Parathyroid adenoma (tissue), 2 donors: ENCODE data around the gene WNT7A.

ENCODE experiments used
- H2AFZ ChIP-seq: fragments of 300-600 bp; sonication (generic); one replicate; pipeline ENCODE4 v1.7.0; 2017; ENCODE audit warnings: antibody characterized with exemption, mild to moderate bottlenecking
- H3K27ac ChIP-seq: fragments of 300-600 bp; sonication (generic); one replicate; pipeline ENCODE4 v1.7.0; 2017
- H3K27me3 ChIP-seq: fragments of 300-600 bp; sonication (generic); one replicate; pipeline ENCODE4 v1.7.0; 2017; ENCODE audit warnings: low read length; ENCODE audit not compliant: control insufficient read depth, insufficient read depth
- H3K36me3 ChIP-seq: fragments of 300-600 bp; sonication (generic); one replicate; pipeline ENCODE4 v1.7.0; 2017; ENCODE audit warnings: low read length; ENCODE audit not compliant: control insufficient read depth, insufficient read depth
- H3K4me1 ChIP-seq: fragments of 300-600 bp; sonication (generic); one replicate; pipeline ENCODE4 v1.7.0; 2017; ENCODE audit warnings: control low read depth
- H3K4me2 ChIP-seq: fragments of 300-600 bp; sonication (generic); one replicate; pipeline ENCODE4 v1.7.0; 2017; ENCODE audit warnings: low read length
- H3K4me3 ChIP-seq: fragments of 300-600 bp; sonication (generic); one replicate; pipeline ENCODE4 v1.7.0; 2017; ENCODE audit warnings: low read depth, low read length
- H3K79me2 ChIP-seq: fragments of 300-600 bp; sonication (generic); one replicate; pipeline ENCODE4 v1.7.0; 2017; ENCODE audit warnings: control low read depth
- H3K9ac ChIP-seq: fragments of 300-600 bp; sonication (generic); one replicate; pipeline ENCODE4 v1.7.0; 2017; ENCODE audit warnings: mild to moderate bottlenecking
- H3K9me3 ChIP-seq: fragments of 300-600 bp; sonication (generic); one replicate; pipeline ENCODE4 v1.7.0; 2017; ENCODE audit warnings: low read length; ENCODE audit not compliant: control insufficient read depth
- TF ChIP-seq, protein P1 (sequence below): fragments of 300-600 bp; sonication (generic); IDR thresholded peaks from one replicate; pipeline ENCODE4 v1.7.0; 2017; ENCODE audit warnings: antibody characterized with exemption, mild to moderate bottlenecking
- donor health status: primary hyperparathyroidism.

WNT7A gene

DNA sequence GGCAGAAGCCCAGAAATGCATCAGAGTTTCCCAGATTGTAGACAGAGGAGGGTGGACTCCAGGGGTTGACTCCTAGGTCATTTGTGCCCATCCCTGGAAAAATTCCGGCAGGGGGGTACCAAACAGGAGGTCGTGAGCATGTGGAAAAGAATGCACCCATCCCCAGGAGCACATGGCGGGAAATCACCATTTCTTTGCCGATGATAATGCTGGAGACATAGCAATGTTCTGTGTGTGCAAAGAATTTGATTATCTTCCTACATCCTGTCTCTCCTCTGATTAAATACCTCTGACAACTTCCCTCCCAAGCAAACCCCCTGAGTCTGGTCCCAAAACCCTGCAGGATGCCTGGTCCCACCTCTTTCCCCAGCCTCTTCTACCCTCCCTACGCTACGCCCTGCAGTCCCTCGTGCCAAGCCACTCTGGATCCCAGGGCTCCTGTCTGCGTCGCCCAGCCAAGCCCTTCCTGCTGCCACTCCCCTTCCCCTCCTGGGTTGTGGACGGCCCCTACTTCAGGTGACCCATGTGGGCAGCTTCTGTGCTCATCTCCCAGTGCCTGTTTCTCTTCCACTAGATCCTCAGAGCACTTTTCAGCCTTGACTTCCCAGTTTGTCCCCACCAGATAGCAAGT lies 15.8 kb downstream of the WNT7A start:
- TF ChIP-seq, protein P1, sequence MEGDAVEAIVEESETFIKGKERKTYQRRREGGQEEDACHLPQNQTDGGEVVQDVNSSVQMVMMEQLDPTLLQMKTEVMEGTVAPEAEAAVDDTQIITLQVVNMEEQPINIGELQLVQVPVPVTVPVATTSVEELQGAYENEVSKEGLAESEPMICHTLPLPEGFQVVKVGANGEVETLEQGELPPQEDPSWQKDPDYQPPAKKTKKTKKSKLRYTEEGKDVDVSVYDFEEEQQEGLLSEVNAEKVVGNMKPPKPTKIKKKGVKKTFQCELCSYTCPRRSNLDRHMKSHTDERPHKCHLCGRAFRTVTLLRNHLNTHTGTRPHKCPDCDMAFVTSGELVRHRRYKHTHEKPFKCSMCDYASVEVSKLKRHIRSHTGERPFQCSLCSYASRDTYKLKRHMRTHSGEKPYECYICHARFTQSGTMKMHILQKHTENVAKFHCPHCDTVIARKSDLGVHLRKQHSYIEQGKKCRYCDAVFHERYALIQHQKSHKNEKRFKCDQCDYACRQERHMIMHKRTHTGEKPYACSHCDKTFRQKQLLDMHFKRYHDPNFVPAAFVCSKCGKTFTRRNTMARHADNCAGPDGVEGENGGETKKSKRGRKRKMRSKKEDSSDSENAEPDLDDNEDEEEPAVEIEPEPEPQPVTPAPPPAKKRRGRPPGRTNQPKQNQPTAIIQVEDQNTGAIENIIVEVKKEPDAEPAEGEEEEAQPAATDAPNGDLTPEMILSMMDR = no peak
- Histone ChIP-seq H3K9ac (no peak overlapping the region), H3K79me2 (no peaks in the 10 kb centered on the region), H2AFZ (no peak overlapping the region), H3K4me3 (no peak overlapping the region), H3K9me3 (no peaks in the 10 kb centered on the region), H3K36me3 (no peaks in the 10 kb centered on the region), H3K4me2 (no peak overlapping the region), H3K27me3 (no peaks in the 10 kb centered on the region), H3K4me1 (no peaks in the 10 kb centered on the region), H3K27ac (no peak overlapping the region)

DNA sequence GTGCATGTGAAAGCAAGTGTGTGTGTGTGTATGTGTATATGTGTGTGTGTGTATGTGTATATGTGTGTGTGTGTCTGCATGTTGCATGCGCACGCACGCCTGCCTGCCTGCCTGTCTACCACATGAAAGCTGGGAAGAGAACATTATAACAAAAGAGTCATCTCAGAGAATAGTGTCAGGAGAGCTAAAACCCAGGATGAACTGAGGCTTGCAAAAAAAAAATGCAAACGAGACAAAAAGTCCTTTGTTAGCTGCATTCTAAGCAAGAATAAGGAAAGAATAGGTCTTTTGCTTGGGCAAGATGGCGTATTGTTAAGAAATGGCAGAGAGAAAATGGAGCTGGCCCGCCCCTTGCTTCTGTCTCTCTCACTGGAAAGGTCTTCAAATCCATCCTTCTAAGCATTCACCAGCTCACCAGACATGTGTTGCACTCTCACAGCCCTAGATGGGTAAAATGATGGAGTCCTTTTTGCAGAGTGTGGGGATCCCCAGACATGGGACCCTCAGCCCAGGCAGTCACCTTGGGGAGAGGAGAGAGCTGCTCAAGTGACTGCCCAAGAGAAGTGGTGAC lies 16.4 kb downstream of the WNT7A start:
- H2AFZ ChIP-seq = no peak overlapping the region
- H3K36me3 ChIP-seq = no peaks in the 10 kb centered on the region
- H3K79me2 ChIP-seq = no peaks in the 10 kb centered on the region
- TF ChIP-seq, protein P1 = no peak
- no peaks in the 10 kb centered on the region for H3K9me3 ChIP-seq
- H3K9ac ChIP-seq = no peak overlapping the region
- H3K4me3 ChIP-seq = no peak overlapping the region
- H3K4me1 ChIP-seq = no peaks in the 10 kb centered on the region
- H3K27ac ChIP-seq = no peak overlapping the region
- no peaks in the 10 kb centered on the region for H3K27me3 ChIP-seq
- H3K4me2 ChIP-seq = no peak overlapping the region

DNA sequence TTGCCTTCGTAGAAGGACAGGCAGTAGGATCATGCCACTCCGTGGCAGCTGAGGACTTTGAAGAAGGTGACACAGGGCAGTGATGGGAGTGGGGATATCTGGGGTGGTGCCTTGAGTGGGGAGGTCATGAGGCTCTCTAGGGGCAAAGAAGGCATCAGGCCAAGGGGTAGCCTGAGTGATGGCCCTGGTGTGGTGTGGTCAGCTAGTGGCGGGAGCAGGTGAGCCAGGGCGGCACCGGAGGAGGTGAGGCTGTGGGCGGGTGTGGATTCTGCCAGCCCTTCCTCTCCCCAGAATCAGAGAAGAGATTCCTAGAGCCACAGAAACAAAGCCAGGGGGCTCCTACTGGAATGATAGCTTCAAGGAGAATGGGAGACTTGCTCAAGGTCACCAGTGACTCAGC lies 18.4 kb downstream of the WNT7A start:
- Histone ChIP-seq H3K4me1 (no peaks in the 10 kb centered on the region), H2AFZ (no peak overlapping the region), H3K4me3 (no peak overlapping the region), H3K4me2 (no peak overlapping the region), H3K79me2 (no peaks in the 10 kb centered on the region), H3K9me3 (no peaks in the 10 kb centered on the region), H3K36me3 (no peaks in the 10 kb centered on the region), H3K27ac (no peak overlapping the region), H3K9ac (no peak overlapping the region), H3K27me3 (no peaks in the 10 kb centered on the region)
- TF ChIP-seq, protein P1 = no peak

DNA sequence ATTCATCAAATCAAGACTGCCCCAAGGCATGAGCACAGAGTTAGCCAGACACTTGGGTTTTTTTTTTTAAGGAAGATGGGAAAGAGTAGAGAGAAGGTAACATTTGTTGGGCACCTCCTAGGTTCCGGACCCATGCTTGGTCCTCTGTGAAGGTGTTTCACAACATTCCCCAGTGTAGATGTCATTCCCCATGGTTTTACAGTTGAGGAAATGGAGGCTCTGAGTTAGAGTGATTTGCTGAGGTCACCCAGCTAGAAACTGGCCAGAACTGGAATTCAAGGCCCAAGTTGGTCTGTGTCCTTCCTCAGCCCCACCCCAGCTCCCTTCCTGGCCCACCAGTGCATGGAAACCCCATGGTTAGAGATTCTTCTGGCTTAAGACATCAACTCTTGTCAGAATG lies 19.9 kb downstream of the WNT7A start:
- Histone ChIP-seq H3K4me3 (no peak overlapping the region), H3K27ac (no peak overlapping the region), H3K27me3 (no peaks in the 10 kb centered on the region), H3K4me1 (no peaks in the 10 kb centered on the region), H3K4me2 (no peak overlapping the region), H3K36me3 (no peaks in the 10 kb centered on the region), H3K9ac (no peak overlapping the region), H3K79me2 (no peaks in the 10 kb centered on the region), H3K9me3 (no peaks in the 10 kb centered on the region), H2AFZ (no peak overlapping the region)
- TF ChIP-seq, protein P1 = no peak
